ENCODE data around the gene CBX4. TPM values are rescaled to one million over a fixed set of nuclear protein-coding genes. Genes with fewer than 3 reads are reported as not detected.

Gene CBX4
- total RNA-seq, 1 experiment from 2014 or later, result 3.3 TPM

DNA sequence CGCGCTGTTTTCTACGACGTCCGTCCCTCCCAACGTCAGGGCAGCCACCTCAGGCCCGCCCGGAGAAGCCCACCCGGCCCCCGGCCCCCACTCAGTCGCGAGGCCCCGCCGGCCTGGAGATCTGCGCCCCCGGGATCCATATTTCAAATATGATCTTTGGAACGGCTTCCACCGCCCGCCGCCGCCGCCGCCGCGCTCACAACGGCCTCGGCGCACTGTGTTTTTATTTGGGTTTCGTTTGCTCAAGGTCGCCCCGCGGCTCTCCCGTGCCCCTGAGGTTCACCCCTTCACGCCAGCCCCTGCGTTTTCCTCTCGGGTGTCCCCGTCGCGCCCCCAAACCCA, 4.2 kb upstream of the CBX4 start:
- peaks cover 11% of the 10 kb centered on the region for H3K4me1 Mint-ChIP-seq
- H3K9me3 Mint-ChIP-seq, result no peaks in the 10 kb centered on the region
- no peak overlapping the region for H3K27ac Mint-ChIP-seq
- ATAC-seq (no peak), DNase-seq (ENCODE audit: low spot score) (no peak)
- H3K36me3 Mint-ChIP-seq, result no peaks in the 10 kb centered on the region
- H3K27me3 Mint-ChIP-seq (ENCODE audit: low read depth), result peaks cover 84% of the 10 kb centered on the region
- TF ChIP-seq, protein P1, sequence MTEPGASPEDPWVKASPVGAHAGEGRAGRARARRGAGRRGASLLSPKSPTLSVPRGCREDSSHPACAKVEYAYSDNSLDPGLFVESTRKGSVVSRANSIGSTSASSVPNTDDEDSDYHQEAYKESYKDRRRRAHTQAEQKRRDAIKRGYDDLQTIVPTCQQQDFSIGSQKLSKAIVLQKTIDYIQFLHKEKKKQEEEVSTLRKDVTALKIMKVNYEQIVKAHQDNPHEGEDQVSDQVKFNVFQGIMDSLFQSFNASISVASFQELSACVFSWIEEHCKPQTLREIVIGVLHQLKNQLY (CRISPR knock-in tag; IDR thresholded peaks at IDR 0.05), result no peak
- no peak for TF ChIP-seq FOXJ3 (CRISPR knock-in tag; IDR thresholded peaks at IDR 0.05; ENCODE audit: borderline replicate concordance)
- TF ChIP-seq, protein P2, sequence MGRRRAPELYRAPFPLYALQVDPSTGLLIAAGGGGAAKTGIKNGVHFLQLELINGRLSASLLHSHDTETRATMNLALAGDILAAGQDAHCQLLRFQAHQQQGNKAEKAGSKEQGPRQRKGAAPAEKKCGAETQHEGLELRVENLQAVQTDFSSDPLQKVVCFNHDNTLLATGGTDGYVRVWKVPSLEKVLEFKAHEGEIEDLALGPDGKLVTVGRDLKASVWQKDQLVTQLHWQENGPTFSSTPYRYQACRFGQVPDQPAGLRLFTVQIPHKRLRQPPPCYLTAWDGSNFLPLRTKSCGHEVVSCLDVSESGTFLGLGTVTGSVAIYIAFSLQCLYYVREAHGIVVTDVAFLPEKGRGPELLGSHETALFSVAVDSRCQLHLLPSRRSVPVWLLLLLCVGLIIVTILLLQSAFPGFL (CRISPR knock-in tag; IDR thresholded peaks at IDR 0.05; ENCODE audit: borderline replicate concordance), result no peak
- TF ChIP-seq, protein P3, sequence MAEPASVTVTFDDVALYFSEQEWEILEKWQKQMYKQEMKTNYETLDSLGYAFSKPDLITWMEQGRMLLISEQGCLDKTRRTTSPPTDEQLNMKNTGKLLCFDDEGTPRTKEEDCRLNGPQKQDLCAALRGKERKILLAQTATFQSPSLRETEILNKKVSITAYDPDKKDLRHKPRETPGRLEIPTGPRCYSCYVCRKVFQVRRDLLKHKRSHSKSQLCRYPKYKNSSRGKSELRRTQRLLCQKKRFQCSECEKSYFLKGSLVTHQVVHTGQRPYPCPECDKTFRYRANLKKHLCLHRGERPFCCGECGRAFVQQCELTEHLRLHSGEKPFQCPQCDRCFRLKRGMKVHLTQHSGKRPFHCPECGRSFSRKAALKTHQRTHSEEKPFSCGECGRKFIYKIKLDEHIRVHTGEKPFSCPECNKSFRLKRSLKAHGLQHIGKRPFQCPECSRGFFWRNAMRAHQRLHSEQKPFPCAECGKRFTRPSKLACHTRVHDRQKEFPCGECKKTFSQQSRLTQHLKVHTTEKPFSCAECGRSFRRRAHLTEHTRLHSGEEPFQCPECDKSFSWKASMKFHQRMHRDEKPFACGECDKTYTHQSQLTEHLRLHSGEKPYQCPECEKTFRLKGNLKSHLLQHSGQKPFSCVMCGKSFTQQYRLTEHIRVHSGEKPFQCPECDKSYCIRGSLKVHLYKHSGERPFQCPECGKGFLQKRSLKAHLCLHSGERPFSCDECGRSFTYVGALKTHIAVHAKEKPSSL (CRISPR knock-in tag; conservative IDR thresholded peaks at IDR 0.05), result no peak
- TF ChIP-seq, protein P4, sequence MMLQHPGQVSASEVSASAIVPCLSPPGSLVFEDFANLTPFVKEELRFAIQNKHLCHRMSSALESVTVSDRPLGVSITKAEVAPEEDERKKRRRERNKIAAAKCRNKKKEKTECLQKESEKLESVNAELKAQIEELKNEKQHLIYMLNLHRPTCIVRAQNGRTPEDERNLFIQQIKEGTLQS (CRISPR knock-in tag; conservative IDR thresholded peaks at IDR 0.05), result no peak
- TF ChIP-seq GRHL2 (CRISPR knock-in tag; IDR thresholded peaks at IDR 0.05; ENCODE audit: insufficient replicate concordance, severe bottlenecking), result no peak
- no peak for TF ChIP-seq ZNF219 (CRISPR knock-in tag; IDR thresholded peaks at IDR 0.05; ENCODE audit: borderline replicate concordance)
- peak overlapping the region; percentile 68 for H3K4me3 Mint-ChIP-seq
- ChIA-PET CTCF (interaction anchor here (1.3 to 9.0 kb wide), 10 partner anchors 8 to 128 kb away, joined by 3 to 221 read pairs (median 8); no protein-coding TSS in a partner anchor), POLR2A (no interaction called here)

DNA sequence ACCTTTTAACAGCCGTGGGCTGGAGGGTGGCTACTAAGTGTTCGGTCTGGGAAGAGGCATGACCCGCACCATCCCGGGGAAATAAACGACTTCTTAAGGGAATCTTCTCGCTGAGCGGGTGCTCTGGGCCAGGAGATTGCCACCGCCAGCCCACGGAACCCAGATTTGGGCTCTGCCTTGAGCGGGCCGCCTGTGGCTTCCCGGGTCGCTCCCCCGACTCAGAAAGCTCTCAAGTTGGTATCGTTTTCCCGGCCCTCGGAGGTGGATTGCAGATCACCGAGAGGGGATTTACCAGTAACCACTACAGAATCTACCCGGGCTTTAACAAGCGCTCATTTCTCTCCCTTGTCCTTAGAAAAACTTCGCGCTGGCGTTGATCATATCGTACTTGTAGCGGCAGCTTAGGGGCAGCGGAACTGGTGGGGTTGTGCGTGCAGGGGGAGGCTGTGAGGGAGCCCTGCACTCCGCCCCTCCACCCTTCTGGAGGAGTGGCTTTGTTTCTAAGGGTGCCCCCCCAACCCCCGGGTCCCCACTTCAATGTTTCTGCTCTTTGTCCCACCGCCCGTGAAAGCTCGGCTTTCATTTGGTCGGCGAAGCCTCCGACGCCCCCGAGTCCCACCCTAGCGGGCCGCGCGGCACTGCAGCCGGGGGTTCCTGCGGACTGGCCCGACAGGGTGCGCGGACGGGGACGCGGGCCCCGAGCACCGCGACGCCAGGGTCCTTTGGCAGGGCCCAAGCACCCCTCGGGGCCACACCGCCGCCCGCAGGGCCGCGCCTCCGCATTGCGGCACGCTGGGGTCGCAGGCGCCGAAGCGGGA, 3.6 kb upstream of the CBX4 start:
- CTCF ChIA-PET, result interaction anchor here (0.6 to 9.0 kb wide), 19 partner anchors 8 to 128 kb away, joined by 3 to 221 read pairs (median 10); partner anchors contain the start of gene CBX8
- Mint-ChIP-seq H3K36me3 (no peaks in the 10 kb centered on the region), H3K4me1 (peaks cover 17% of the 10 kb centered on the region), H3K27me3 (ENCODE audit: low read depth) (peaks cover 84% of the 10 kb centered on the region), H3K27ac (no peak overlapping the region), H3K4me3 (peak overlapping the region; percentile 48), H3K9me3 (no peaks in the 10 kb centered on the region)
- POLR2A ChIA-PET, result interaction anchor here (1.4 to 1.7 kb wide), 2 partner anchors 151 to 192 kb away, joined by 3 to 5 read pairs; no protein-coding TSS in a partner anchor
- DNase-seq (ENCODE audit: low spot score) (peak; percentile 22), ATAC-seq (no peak)
- TF ChIP-seq GTF2I (CRISPR knock-in tag; conservative IDR thresholded peaks at IDR 0.05) (no peak), ATF1 (CRISPR knock-in tag; IDR thresholded peaks at IDR 0.05) (no peak), CREB1 (CRISPR knock-in tag; IDR thresholded peaks at IDR 0.05) (no peak), NR3C1 (CRISPR knock-in tag; conservative IDR thresholded peaks at IDR 0.05; ENCODE audit: low read depth) (no peak), CBFB (CRISPR knock-in tag; IDR thresholded peaks at IDR 0.05; ENCODE audit: low read depth) (no peak), ZNF263 (CRISPR knock-in tag; IDR thresholded peaks at IDR 0.05; ENCODE audit: low read depth) (no peak), RORB (CRISPR knock-in tag; IDR thresholded peaks at IDR 0.05) (no peak)
- TF ChIP-seq, protein P2 (CRISPR knock-in tag; IDR thresholded peaks at IDR 0.05; ENCODE audit: borderline replicate concordance), result no peak
- TF ChIP-seq, protein P5, sequence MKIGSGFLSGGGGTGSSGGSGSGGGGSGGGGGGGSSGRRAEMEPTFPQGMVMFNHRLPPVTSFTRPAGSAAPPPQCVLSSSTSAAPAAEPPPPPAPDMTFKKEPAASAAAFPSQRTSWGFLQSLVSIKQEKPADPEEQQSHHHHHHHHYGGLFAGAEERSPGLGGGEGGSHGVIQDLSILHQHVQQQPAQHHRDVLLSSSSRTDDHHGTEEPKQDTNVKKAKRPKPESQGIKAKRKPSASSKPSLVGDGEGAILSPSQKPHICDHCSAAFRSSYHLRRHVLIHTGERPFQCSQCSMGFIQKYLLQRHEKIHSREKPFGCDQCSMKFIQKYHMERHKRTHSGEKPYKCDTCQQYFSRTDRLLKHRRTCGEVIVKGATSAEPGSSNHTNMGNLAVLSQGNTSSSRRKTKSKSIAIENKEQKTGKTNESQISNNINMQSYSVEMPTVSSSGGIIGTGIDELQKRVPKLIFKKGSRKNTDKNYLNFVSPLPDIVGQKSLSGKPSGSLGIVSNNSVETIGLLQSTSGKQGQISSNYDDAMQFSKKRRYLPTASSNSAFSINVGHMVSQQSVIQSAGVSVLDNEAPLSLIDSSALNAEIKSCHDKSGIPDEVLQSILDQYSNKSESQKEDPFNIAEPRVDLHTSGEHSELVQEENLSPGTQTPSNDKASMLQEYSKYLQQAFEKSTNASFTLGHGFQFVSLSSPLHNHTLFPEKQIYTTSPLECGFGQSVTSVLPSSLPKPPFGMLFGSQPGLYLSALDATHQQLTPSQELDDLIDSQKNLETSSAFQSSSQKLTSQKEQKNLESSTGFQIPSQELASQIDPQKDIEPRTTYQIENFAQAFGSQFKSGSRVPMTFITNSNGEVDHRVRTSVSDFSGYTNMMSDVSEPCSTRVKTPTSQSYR (CRISPR knock-in tag; IDR thresholded peaks at IDR 0.05), result no peak
- TF ChIP-seq, protein P6, sequence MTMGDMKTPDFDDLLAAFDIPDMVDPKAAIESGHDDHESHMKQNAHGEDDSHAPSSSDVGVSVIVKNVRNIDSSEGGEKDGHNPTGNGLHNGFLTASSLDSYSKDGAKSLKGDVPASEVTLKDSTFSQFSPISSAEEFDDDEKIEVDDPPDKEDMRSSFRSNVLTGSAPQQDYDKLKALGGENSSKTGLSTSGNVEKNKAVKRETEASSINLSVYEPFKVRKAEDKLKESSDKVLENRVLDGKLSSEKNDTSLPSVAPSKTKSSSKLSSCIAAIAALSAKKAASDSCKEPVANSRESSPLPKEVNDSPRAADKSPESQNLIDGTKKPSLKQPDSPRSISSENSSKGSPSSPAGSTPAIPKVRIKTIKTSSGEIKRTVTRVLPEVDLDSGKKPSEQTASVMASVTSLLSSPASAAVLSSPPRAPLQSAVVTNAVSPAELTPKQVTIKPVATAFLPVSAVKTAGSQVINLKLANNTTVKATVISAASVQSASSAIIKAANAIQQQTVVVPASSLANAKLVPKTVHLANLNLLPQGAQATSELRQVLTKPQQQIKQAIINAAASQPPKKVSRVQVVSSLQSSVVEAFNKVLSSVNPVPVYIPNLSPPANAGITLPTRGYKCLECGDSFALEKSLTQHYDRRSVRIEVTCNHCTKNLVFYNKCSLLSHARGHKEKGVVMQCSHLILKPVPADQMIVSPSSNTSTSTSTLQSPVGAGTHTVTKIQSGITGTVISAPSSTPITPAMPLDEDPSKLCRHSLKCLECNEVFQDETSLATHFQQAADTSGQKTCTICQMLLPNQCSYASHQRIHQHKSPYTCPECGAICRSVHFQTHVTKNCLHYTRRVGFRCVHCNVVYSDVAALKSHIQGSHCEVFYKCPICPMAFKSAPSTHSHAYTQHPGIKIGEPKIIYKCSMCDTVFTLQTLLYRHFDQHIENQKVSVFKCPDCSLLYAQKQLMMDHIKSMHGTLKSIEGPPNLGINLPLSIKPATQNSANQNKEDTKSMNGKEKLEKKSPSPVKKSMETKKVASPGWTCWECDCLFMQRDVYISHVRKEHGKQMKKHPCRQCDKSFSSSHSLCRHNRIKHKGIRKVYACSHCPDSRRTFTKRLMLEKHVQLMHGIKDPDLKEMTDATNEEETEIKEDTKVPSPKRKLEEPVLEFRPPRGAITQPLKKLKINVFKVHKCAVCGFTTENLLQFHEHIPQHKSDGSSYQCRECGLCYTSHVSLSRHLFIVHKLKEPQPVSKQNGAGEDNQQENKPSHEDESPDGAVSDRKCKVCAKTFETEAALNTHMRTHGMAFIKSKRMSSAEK (CRISPR knock-in tag; IDR thresholded peaks at IDR 0.05; ENCODE audit: borderline replicate concordance), result no peak

All from WTC11 (cell line).